H4 (cell line): ENCODE measurements around the gene MYORG. TPM values are rescaled to one million over a fixed set of nuclear protein-coding genes. Genes with fewer than 3 reads are reported as not detected.

Source experiments
- DNase-seq: peaks from one replicate; pipeline ENCODE4 v3.0.0-alpha.2; 2015; ENCODE audit warnings: low spot score
- total RNA-seq: library from RNA; depleted of rRNA; stranded (reverse); fragments of >200 nt; shearing (Covaris generic); gene quantifications from 2 replicates; pipeline ENCODE4 v1.2.3, GENCODE V29; 2014

Gene MYORG
- total RNA-seq, 1 experiment from 2014 or later: 2.7 TPM

- no peak for DNase-seq
These were observed 7.9 kb upstream of the MYORG start for GRCh38 chr9:34384368-34385165.

- no peak for DNase-seq
These were observed 7.2 kb upstream of the MYORG start for GRCh38 chr9:34383904-34384303.

GRCh38 chr9:34382879-34383278, 6.2 kb upstream of the MYORG start:
- DNase-seq: no peak

- DNase-seq: no peak
These were observed 5.4 kb upstream of the MYORG start for GRCh38 chr9:34382054-34382453.

- no peak for DNase-seq
These were observed 4.6 kb upstream of the MYORG start for GRCh38 chr9:34381323-34381722.

GRCh38 chr9:34380511-34381315, 4.0 kb upstream of the MYORG start:
- no peak for DNase-seq

- DNase-seq: no peak
These were observed 3.4 kb upstream of the MYORG start for GRCh38 chr9:34380034-34380510.

GRCh38 chr9:34379334-34380033, 2.8 kb upstream of the MYORG start:
- peak; percentile 73 for DNase-seq

GRCh38 chr9:34378376-34379060, 1.8 kb upstream of the MYORG start:
- peak; percentile 7 for DNase-seq

GRCh38 chr9:34377404-34377746, 677 bp upstream of the MYORG start:
- DNase-seq: no peak

- DNase-seq: peak; percentile 57
These were observed 650 bp downstream of the MYORG start for GRCh38 chr9:34375901-34376595.

- DNase-seq: peak; percentile 9
These were observed 1.7 kb downstream of the MYORG start for GRCh38 chr9:34374905-34375552.

GRCh38 chr9:34374339-34374738, 2.4 kb downstream of the MYORG start:
- DNase-seq: no peak

- DNase-seq: no peak
These were observed 2.9 kb downstream of the MYORG start for GRCh38 chr9:34373749-34374148.

- DNase-seq: no peak
These were observed 4.2 kb downstream of the MYORG start for GRCh38 chr9:34372467-34373011.

GRCh38 chr9:34371886-34372466, 4.7 kb downstream of the MYORG start:
- no peak for DNase-seq

- no peak for DNase-seq
These were observed 5.5 kb downstream of the MYORG start for GRCh38 chr9:34370970-34371880.

- no peak for DNase-seq
These were observed 6.2 kb downstream of the MYORG start for GRCh38 chr9:34370335-34370969.
